ENCODE data around the gene CNOT4.

DNA sequence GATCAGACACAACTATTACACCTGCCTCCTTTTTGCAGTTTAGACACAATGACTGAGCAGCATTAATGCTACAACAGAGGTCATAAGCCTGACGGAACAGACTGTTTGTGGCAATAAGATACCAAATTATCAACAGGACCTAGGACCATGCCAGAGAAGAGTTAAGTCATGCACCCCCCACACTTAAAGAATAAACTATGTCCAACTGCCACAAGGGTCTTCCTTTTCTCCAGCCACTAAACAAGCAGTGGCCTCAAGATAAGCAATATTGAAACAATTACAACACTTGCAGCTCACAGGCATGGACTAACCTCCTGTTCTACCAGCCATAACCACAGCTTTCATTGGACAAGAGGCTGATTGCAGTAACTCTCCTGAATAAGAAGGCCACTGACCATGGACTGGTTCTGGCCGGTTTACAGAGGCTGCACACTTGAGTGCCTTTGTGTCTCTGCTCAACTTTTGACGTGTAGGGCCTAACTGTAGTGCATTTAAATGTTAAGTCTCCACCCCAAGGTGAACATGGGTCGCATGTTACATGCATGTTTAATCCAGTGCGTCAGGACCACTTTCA is 171.8 kb downstream of the CNOT4 start:
- TF ChIP-seq POLR2AphosphoS5 (IDR thresholded peaks at IDR 0.05) = no peak
- TF ChIP-seq, protein P1, sequence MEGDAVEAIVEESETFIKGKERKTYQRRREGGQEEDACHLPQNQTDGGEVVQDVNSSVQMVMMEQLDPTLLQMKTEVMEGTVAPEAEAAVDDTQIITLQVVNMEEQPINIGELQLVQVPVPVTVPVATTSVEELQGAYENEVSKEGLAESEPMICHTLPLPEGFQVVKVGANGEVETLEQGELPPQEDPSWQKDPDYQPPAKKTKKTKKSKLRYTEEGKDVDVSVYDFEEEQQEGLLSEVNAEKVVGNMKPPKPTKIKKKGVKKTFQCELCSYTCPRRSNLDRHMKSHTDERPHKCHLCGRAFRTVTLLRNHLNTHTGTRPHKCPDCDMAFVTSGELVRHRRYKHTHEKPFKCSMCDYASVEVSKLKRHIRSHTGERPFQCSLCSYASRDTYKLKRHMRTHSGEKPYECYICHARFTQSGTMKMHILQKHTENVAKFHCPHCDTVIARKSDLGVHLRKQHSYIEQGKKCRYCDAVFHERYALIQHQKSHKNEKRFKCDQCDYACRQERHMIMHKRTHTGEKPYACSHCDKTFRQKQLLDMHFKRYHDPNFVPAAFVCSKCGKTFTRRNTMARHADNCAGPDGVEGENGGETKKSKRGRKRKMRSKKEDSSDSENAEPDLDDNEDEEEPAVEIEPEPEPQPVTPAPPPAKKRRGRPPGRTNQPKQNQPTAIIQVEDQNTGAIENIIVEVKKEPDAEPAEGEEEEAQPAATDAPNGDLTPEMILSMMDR (IDR thresholded peaks at IDR 0.05) = no peak
- TF ChIP-seq POLR2A (IDR thresholded peaks at IDR 0.05) = no peak

All from breast epithelium (tissue), 3 donors.